H9 (cell line): ENCODE measurements around the gene TMEM108. TPM values are rescaled to one million over a fixed set of nuclear protein-coding genes. Genes with fewer than 3 reads are reported as not detected.

Experiments
- DNase-seq: peaks from one replicate; pipeline ENCODE4 v3.0.0-alpha.2; 2017
- H2AFZ ChIP-seq: one replicate; pipeline ENCODE4 v1.6.1; 2013; ENCODE audit warnings: mild to moderate bottlenecking, low read length, control low read depth, moderate library complexity
- H2AK5ac ChIP-seq: 2 replicates; pipeline ENCODE4 v1.6.1; 2013; ENCODE audit warnings: low read length, control low read depth, mixed read lengths; ENCODE audit not compliant: insufficient read length
- H2BK120ac ChIP-seq: one replicate; pipeline ENCODE4 v1.6.1; 2013; ENCODE audit warnings: low read depth, mild to moderate bottlenecking, low read length, control low read depth, inconsistent platforms; ENCODE audit not compliant: poor library complexity, severe bottlenecking
- H2BK12ac ChIP-seq: 2 replicates; pipeline ENCODE4 v1.6.1; 2013; ENCODE audit warnings: low read length, control low read depth, mixed read lengths, low read depth; ENCODE audit not compliant: insufficient read length
- H2BK15ac ChIP-seq: 2 replicates; pipeline ENCODE4 v1.6.1; 2013; ENCODE audit warnings: low read depth, low read length, control low read depth
- H2BK20ac ChIP-seq: one replicate; pipeline ENCODE4 v1.6.1; 2013; ENCODE audit warnings: low read depth, mild to moderate bottlenecking, low read length, control low read depth, inconsistent platforms; ENCODE audit not compliant: poor library complexity, severe bottlenecking
- H2BK5ac ChIP-seq: 2 replicates; pipeline ENCODE4 v1.6.1; 2013; ENCODE audit warnings: low read length, control low read depth, mixed read lengths; ENCODE audit not compliant: insufficient read length
- H3K14ac ChIP-seq: 2 replicates; pipeline ENCODE4 v1.6.1; 2013; ENCODE audit warnings: low read length, control low read depth; ENCODE audit not compliant: insufficient read depth
- H3K18ac ChIP-seq: 2 replicates; pipeline ENCODE4 v1.6.1; 2013; ENCODE audit warnings: low read depth, mild to moderate bottlenecking, mixed read lengths, low read length, control low read depth; ENCODE audit not compliant: insufficient read length
- H3K23ac ChIP-seq: 2 replicates; pipeline ENCODE4 v1.6.1; 2013; ENCODE audit warnings: low read length, control low read depth, mixed read lengths, low read depth; ENCODE audit not compliant: insufficient read length
- H3K23me2 ChIP-seq: 2 replicates; pipeline ENCODE4 v1.6.1; 2013; ENCODE audit warnings: low read depth, mild to moderate bottlenecking, mixed read lengths, low read length, control low read depth; ENCODE audit not compliant: insufficient read length, poor library complexity, severe bottlenecking
- H3K27ac ChIP-seq: 2 replicates; pipeline ENCODE4 v1.5.1; 2013; ENCODE audit warnings: low read length, control low read depth, mixed read lengths, low read depth; ENCODE audit not compliant: insufficient read length
- H3K27me3 ChIP-seq: 2 replicates; pipeline ENCODE4 v1.6.1; 2013; ENCODE audit warnings: low read length, control low read depth, inconsistent platforms; ENCODE audit not compliant: insufficient read depth
- H3K4ac ChIP-seq: 2 replicates; pipeline ENCODE4 v1.6.1; 2013; ENCODE audit warnings: low read depth, mild to moderate bottlenecking, control low read depth, inconsistent platforms, low read length, moderate library complexity
- H3K4me1 ChIP-seq: 2 replicates; pipeline ENCODE4 v1.6.1; 2013; ENCODE audit warnings: low read length, control low read depth, inconsistent platforms; ENCODE audit not compliant: insufficient read depth
- H3K4me2 ChIP-seq: 2 replicates; pipeline ENCODE4 v1.6.1; 2013; ENCODE audit warnings: low read length, control low read depth, mixed read lengths; ENCODE audit not compliant: insufficient read length, insufficient read depth
- H3K56ac ChIP-seq: 2 replicates; pipeline ENCODE4 v1.6.1; 2013; ENCODE audit warnings: low read depth, mild to moderate bottlenecking, mixed read lengths, low read length, control low read depth; ENCODE audit not compliant: insufficient read length
- H3K79me1 ChIP-seq: 2 replicates; pipeline ENCODE4 v1.6.1; 2013; ENCODE audit warnings: low read depth, mild to moderate bottlenecking, moderate library complexity, low read length, control low read depth, inconsistent platforms; ENCODE audit not compliant: insufficient read depth, poor library complexity, severe bottlenecking
- H3K79me2 ChIP-seq: 2 replicates; pipeline ENCODE4 v1.6.1; 2013; ENCODE audit warnings: low read length, control low read depth, inconsistent platforms; ENCODE audit not compliant: insufficient read depth
- H3K9ac ChIP-seq: 2 replicates; pipeline ENCODE4 v1.6.1; 2013; ENCODE audit warnings: low read length, control low read depth, mixed read lengths; ENCODE audit not compliant: insufficient read length; ENCODE audit errors: extremely low read depth
- H3K9me3 ChIP-seq: one replicate; pipeline ENCODE4 v1.6.1; 2013; ENCODE audit warnings: low read depth, low read length, inconsistent platforms; ENCODE audit not compliant: control insufficient read depth
- H3T11ph ChIP-seq: one replicate; pipeline ENCODE4 v1.6.1; 2013; ENCODE audit warnings: mild to moderate bottlenecking, low read length, control low read depth, inconsistent platforms
- H4K20me1 ChIP-seq: one replicate; pipeline ENCODE4 v1.6.1; 2013; ENCODE audit not compliant: control insufficient read depth, insufficient read length, insufficient read depth
- H4K5ac ChIP-seq: 2 replicates; pipeline ENCODE4 v1.6.1; 2013; ENCODE audit warnings: low read depth, mild to moderate bottlenecking, mixed read lengths, low read length, control low read depth; ENCODE audit not compliant: insufficient read length
- H4K8ac ChIP-seq: replicated peaks from 2 replicates; pipeline ENCODE4 v1.6.1; 2013; ENCODE audit warnings: low read length, control low read depth, mixed read lengths, low read depth; ENCODE audit not compliant: insufficient read length
- H4K91ac ChIP-seq: 2 replicates; pipeline ENCODE4 v1.6.1; 2013; ENCODE audit warnings: low read depth, mild to moderate bottlenecking, moderate library complexity, mixed read lengths, low read length, control low read depth; ENCODE audit not compliant: insufficient read length
- H3K27ac Mint-ChIP-seq, 3 experiments: 2 replicates in 2 of 3; 3 replicates in 1 of 3; pipeline ENCODE4 v1.8.0; 2020 to 2021; ENCODE audit warnings: mixed read lengths in 3 of 3, mild to moderate bottlenecking in 1 of 3, moderate library complexity in 1 of 3
- H3K27me3 Mint-ChIP-seq: 2 replicates; pipeline ENCODE4 v1.8.0; 2021; ENCODE audit warnings: low read depth, mild to moderate bottlenecking, moderate library complexity, mixed read lengths
- H3K36me3 Mint-ChIP-seq, 3 experiments: 2 replicates in 2 of 3; 3 replicates in 1 of 3; pipeline ENCODE4 v1.8.0; 2020 to 2021; ENCODE audit warnings: low read depth in 3 of 3, mixed read lengths in 3 of 3; ENCODE audit not compliant: insufficient read depth in 1 of 3
- H3K4me1 Mint-ChIP-seq, 2 experiments: 2 replicates each; pipeline ENCODE4 v1.8.0; 2020; ENCODE audit warnings: mixed read lengths in 2 of 2
- H3K4me3 Mint-ChIP-seq, 2 experiments: 2 replicates in 1 of 2; 3 replicates in 1 of 2; pipeline ENCODE4 v1.8.0; 2020 to 2021; ENCODE audit warnings: mild to moderate bottlenecking in 2 of 2, mixed read lengths in 2 of 2, moderate library complexity in 1 of 2
- H3K9me3 Mint-ChIP-seq, 2 experiments: 2 replicates in 1 of 2; 3 replicates in 1 of 2; pipeline ENCODE4 v1.8.0; 2020; ENCODE audit warnings: mild to moderate bottlenecking in 2 of 2, mixed read lengths in 2 of 2, moderate library complexity in 1 of 2
- CTCF ChIP-seq: fragments of 200-600 bp; sonication (generic); conservative IDR thresholded peaks from 3 replicates; pipeline ENCODE4 v1.8.0; 2021; ENCODE audit warnings: antibody characterized with exemption, mild to moderate bottlenecking
- WGBS: extraction: QIAGEN DNeasy Blood & Tissue Kit; methylation state at CpG from one replicate; pipeline ENCODE4 v1.1.7; 2013; ENCODE audit warnings: missing lambda C conversion rate, low lambda C conversion rate, mixed read lengths; ENCODE audit not compliant: insufficient read length; ENCODE audit errors: extremely low coverage; 5-methylcytosine and 5-hydroxymethylcytosine counted together
- total RNA-seq: library from RNA; stranded (reverse); gene quantifications from 2 replicates; pipeline ENCODE4 v1.2.1, GENCODE V29; 2021

The TMEM108 gene
- total RNA-seq, 1 experiment from 2014 or later = 5.0 TPM

- WGBS = no CpG with 5 or more reads among the region's 2 CpGs
- DNase-seq = no peak
Measured at GRCh38 chr3:133262333-133262732, 224.1 kb downstream of the TMEM108 start.

More at GRCh38 chr3:133262333-133262732, 224.1 kb downstream of the TMEM108 start:
- Histone ChIP-seq H4K5ac (no peak overlapping the region), H3K23me2 (no peaks in the 10 kb centered on the region), H4K8ac (no peak overlapping the region), H3K56ac (no peak overlapping the region), H3T11ph (no peak overlapping the region), H2BK5ac (no peak overlapping the region), H3K9ac (no peak overlapping the region), H3K4me2 (no peak overlapping the region), H4K91ac (no peak overlapping the region), H3K23ac (no peak overlapping the region), H2BK15ac (no peak overlapping the region), H3K4ac (no peak overlapping the region), H2BK20ac (no peak overlapping the region), H3K4me1 (no peaks in the 10 kb centered on the region), H3K18ac (no peak overlapping the region), H3K79me1 (no peaks in the 10 kb centered on the region), H2AFZ (no peak overlapping the region), H4K20me1 (no peaks in the 10 kb centered on the region), H3K9me3 (no peaks in the 10 kb centered on the region), H2BK120ac (no peak overlapping the region), H2AK5ac (no peak overlapping the region), H2BK12ac (no peak overlapping the region), H3K27me3 (no peaks in the 10 kb centered on the region), H3K14ac (no peak overlapping the region), H3K27ac (no peak overlapping the region), H3K79me2 (no peaks in the 10 kb centered on the region)
- Mint-ChIP-seq H3K27ac (no peak overlapping the region), H3K36me3 (no peaks in the 10 kb centered on the region), H3K9me3 (no peaks in the 10 kb centered on the region), H3K4me1 (no peaks in the 10 kb centered on the region), H3K27me3 (no peaks in the 10 kb centered on the region), H3K4me3 (no peak overlapping the region)
- no peak for TF ChIP-seq CTCF
